DND-41 (cell line): ENCODE results near the gene FGFR1OP2.

Experiments used
- CTCF ChIP-seq: IDR thresholded peaks from 2 replicates; pipeline ENCODE4 v1.5.1; 2012; ENCODE audit warnings: borderline replicate concordance, low read length, moderate library complexity, mild to moderate bottlenecking; ENCODE audit not compliant: poor library complexity, severe bottlenecking; ENCODE audit errors: extremely low read depth
- EZH2 ChIP-seq: IDR thresholded peaks from 3 replicates; pipeline ENCODE4 v1.6.1; 2012; ENCODE audit warnings: borderline replicate concordance, low read depth, mild to moderate bottlenecking, moderate library complexity, low read length, inconsistent platforms; ENCODE audit not compliant: severe bottlenecking

- TF ChIP-seq EZH2 (no peak), CTCF (no peak)
Observed at GRCh38 chr12:26940516-26941214, 2.4 kb downstream of the FGFR1OP2 start.
